Adrenal gland (tissue), 12 donors: ENCODE data around the gene ZNF385A. TPM values are rescaled to one million over a fixed set of nuclear protein-coding genes. Genes with fewer than 3 reads are reported as not detected.

Experiments
- DNase-seq, 7 donors: peaks; one replicate each; pipeline ENCODE4 v3.0.0-alpha.2; 2019 to 2020
- H3K27ac ChIP-seq, 5 donors: fragments of 200-600 bp; sonication (generic) in 4 of 5; 1 replicate in 3 of 5; 2 replicates in 2 of 5; pipeline versions ENCODE4 v1.5.1 to v1.8.0; 2016 to 2020; ENCODE audit warnings: mild to moderate bottlenecking in 1 of 5
- H3K27me3 ChIP-seq: fragments of 200-600 bp; 2 replicates; pipeline ENCODE4 v1.8.0; 2021
- H3K36me3 ChIP-seq, 2 donors: fragments of 200-600 bp; replicated peaks in 1 of 2; 1 replicate in 1 of 2; 2 replicates in 1 of 2; pipeline versions ENCODE4 v1.5.1 to v1.8.0; 2018 to 2022
- H3K4me1 ChIP-seq, 2 donors: fragments of 200-600 bp; replicated peaks in 1 of 2; 1 replicate in 1 of 2; 2 replicates in 1 of 2; pipeline versions ENCODE4 v1.5.1 to v1.8.0; 2018 to 2021
- H3K4me3 ChIP-seq, 4 donors: fragments of 200-600 bp; sonication (generic) in 3 of 4; one replicate each; pipeline ENCODE4 v1.5.1; 2016 to 2018
- H3K9me3 ChIP-seq, 3 donors: fragments of 200-600 bp; sonication (generic) in 1 of 3; replicated peaks in 1 of 3; 1 replicate in 2 of 3; 2 replicates in 1 of 3; pipeline versions ENCODE4 v1.5.1 to v1.8.0; 2016 to 2021
- POLR2A ChIP-seq, 2 donors: fragments of 450-650 bp; IDR thresholded peaks; one replicate each; pipeline ENCODE4 v1.6.1; 2017; ENCODE audit warnings: antibody characterized with exemption in 2 of 2, mild to moderate bottlenecking in 2 of 2, moderate library complexity in 1 of 2
- WGBS, 4 donors: extraction: QIAGEN DNeasy Blood & Tissue Kit in 2 of 4; methylation state at CpG; one replicate each; pipeline versions ENCODE4 v1.1.5 to v1.1.7; 2013 to 2017; 5-methylcytosine and 5-hydroxymethylcytosine counted together
- intact Hi-C, 2 donors: fragments of 100-400 bp; cut with DNase I; formaldehyde crosslinking; loops; one replicate each; pipeline versions ENCODE4 v1.14.1 to v1.15.0; 2022 to 2023
- polyA plus RNA-seq, 3 donors: library from polyadenylated mRNA; stranded (reverse); fragments of 200-250 nt in 2 of 3; fragments of 350-450 nt in 1 of 3; fragmentation: Illumina TruSeq in 1 of 3; extraction: RNeasy Lipid Tissue Mini Kit (QIAGEN cat#74804) in 1 of 3; gene quantifications; one replicate each; pipeline ENCODE4 v1.2.3, GENCODE V29; 2013 to 2014
- total RNA-seq, 9 donors: library from RNA; depleted of rRNA in 4 of 9; stranded (reverse); fragments of >200 nt in 4 of 9; fragments of 120-200 nt in 1 of 9; fragmentation: NEBNext Ultra II Directional in 1 of 9; extraction: Animal tissue kit (Norgen Biotek cat#: 25700) in 1 of 9; gene quantifications; one replicate each; pipeline versions ENCODE4 v1.1.0 to v1.2.4, GENCODE V29; 2013 to 2023
- TF ChIP-seq, protein P1 (sequence below), 6 experiments: fragments of 450-650 bp in 4 of 6; fragments of 200-600 bp in 2 of 6; sonication (generic) in 1 of 6; IDR thresholded peaks; 1 replicate in 5 of 6; 2 replicates in 1 of 6; pipeline versions ENCODE4 v1.5.1 to v1.8.0; 2016 to 2021; ENCODE audit warnings: antibody characterized with exemption in 6 of 6, mild to moderate bottlenecking in 2 of 6, moderate library complexity in 1 of 6
- donor health status: healthy with polysubstance abuse.
- donor health status: Bipolar disorder and iron deficiency.
- donor health status: DM: yes; HTN: yes; CAD: no.
- donor health status: DM: no; HTN: no; CAD: no.
- donor health status: DM: no; HTN: no; CAD: no.
- donor health status: DM: yes; HTN: yes; CAD: no.

ZNF385A gene
- total and polyA plus RNA-seq, 12 donors: 0.94 to 38.2 (median 13.1) TPM

- WGBS, 4 donors: 71 to 93% (median 80%) methylated on average over 4 of the region's 4 CpGs
- peaks cover 18 to 21% of the 10 kb centered on the region in 2 donors for H3K4me1 ChIP-seq
- H3K36me3 ChIP-seq: peaks cover 0 to 52% of the 10 kb centered on the region in 2 donors
- no peaks in the 10 kb centered on the region for H3K9me3 ChIP-seq
- no peak overlapping the region for H3K4me3 ChIP-seq
- TF ChIP-seq, protein P1, sequence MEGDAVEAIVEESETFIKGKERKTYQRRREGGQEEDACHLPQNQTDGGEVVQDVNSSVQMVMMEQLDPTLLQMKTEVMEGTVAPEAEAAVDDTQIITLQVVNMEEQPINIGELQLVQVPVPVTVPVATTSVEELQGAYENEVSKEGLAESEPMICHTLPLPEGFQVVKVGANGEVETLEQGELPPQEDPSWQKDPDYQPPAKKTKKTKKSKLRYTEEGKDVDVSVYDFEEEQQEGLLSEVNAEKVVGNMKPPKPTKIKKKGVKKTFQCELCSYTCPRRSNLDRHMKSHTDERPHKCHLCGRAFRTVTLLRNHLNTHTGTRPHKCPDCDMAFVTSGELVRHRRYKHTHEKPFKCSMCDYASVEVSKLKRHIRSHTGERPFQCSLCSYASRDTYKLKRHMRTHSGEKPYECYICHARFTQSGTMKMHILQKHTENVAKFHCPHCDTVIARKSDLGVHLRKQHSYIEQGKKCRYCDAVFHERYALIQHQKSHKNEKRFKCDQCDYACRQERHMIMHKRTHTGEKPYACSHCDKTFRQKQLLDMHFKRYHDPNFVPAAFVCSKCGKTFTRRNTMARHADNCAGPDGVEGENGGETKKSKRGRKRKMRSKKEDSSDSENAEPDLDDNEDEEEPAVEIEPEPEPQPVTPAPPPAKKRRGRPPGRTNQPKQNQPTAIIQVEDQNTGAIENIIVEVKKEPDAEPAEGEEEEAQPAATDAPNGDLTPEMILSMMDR (IDR thresholded peaks at IDR 0.05): no peak
- no peak for TF ChIP-seq POLR2A (IDR thresholded peaks at IDR 0.05)
- H3K27ac ChIP-seq: peak overlapping the region in 2 of 5 donors; percentile 54 to 70
- no peaks in the 10 kb centered on the region for H3K27me3 ChIP-seq
- intact Hi-C loops: no loop called here
- DNase-seq: no peak
These were observed 33.2 kb downstream of the ZNF385A start for GRCh38 chr12:54351341-54351740.

DNA sequence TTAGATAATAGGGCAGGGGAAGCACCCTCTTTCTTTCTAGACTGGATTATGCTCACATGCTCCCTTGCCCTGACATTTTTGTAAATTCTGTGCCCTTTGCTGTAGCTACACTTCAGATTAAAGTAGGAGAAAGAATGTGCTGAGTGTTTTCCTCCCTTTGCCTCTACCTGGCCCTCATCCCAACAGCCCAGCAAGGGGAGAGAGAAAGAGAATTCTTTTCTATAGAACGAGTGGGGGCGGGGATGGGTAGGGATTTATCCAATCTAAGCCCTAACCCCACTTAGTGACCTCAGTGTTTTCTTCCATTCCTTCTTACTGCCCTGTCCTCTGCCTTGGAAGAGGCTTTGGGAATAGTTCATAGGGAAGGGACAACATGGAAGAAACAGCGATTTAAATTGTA, 33.8 kb downstream of the ZNF385A start:
- Histone ChIP-seq H3K27me3 (no peaks in the 10 kb centered on the region), H3K4me3 (no peak overlapping the region), H3K27ac (peak overlapping the region in 1 of 5 donors; percentile 54), H3K9me3 (no peaks in the 10 kb centered on the region), H3K36me3 (peaks cover 0 to 57% of the 10 kb centered on the region in 2 donors), H3K4me1 (peaks cover 18 to 21% of the 10 kb centered on the region in 2 donors)
- no peak for DNase-seq
- TF ChIP-seq, protein P1 (IDR thresholded peaks at IDR 0.05): no peak
- 46 to 84% (median 81%) methylated on average over 3 of the region's 3 CpGs for WGBS, 4 donors
- intact Hi-C loops: no loop called here

- Histone ChIP-seq H3K4me1 (peaks cover 18 to 21% of the 10 kb centered on the region in 2 donors), H3K27ac (no peak overlapping the region), H3K27me3 (no peaks in the 10 kb centered on the region), H3K4me3 (no peak overlapping the region), H3K36me3 (peaks cover 0 to 67% of the 10 kb centered on the region in 2 donors), H3K9me3 (no peaks in the 10 kb centered on the region)
- TF ChIP-seq POLR2A (IDR thresholded peaks at IDR 0.05): no peak
- intact Hi-C loops: no loop called here
- DNase-seq: no peak
These were observed 34.9 kb downstream of the ZNF385A start for GRCh38 chr12:54349679-54350078.

- Histone ChIP-seq H3K36me3 (peaks cover 0 to 73% of the 10 kb centered on the region in 2 donors), H3K4me1 (peaks cover 18 to 21% of the 10 kb centered on the region in 2 donors), H3K4me3 (no peak overlapping the region), H3K27me3 (no peaks in the 10 kb centered on the region), H3K27ac (no peak overlapping the region), H3K9me3 (no peaks in the 10 kb centered on the region)
- WGBS, 4 donors: 86 to 90% (median 88%) methylated on average over 4 of the region's 4 CpGs
- intact Hi-C loops: no loop called here
- no peak for TF ChIP-seq POLR2A (IDR thresholded peaks at IDR 0.05)
- TF ChIP-seq, protein P1 (IDR thresholded peaks at IDR 0.05): no peak
- no peak for DNase-seq
These were observed 35.5 kb downstream of the ZNF385A start for GRCh38 chr12:54349036-54349435.
